Putamen (tissue), 1 donor: ENCODE measurements around the gene TCERG1L.

ENCODE experiments used
- DNase-seq: peaks from one replicate; pipeline ENCODE4 v3.0.0-alpha.2; 2016; ENCODE audit warnings: low spot score

Gene TCERG1L

GRCh38 chr10:131270461-131271190 is 40.9 kb downstream of the TCERG1L start:
- no peak for DNase-seq

- no peak for DNase-seq
Measured at GRCh38 chr10:131269776-131270460, 41.6 kb downstream of the TCERG1L start.

- DNase-seq = no peak
Measured at GRCh38 chr10:131267814-131268095, 43.8 kb downstream of the TCERG1L start.

- DNase-seq = no peak
Measured at GRCh38 chr10:131266936-131267813, 44.3 kb downstream of the TCERG1L start.

GRCh38 chr10:131264110-131264788 is 47.3 kb downstream of the TCERG1L start:
- no peak for DNase-seq

GRCh38 chr10:131261890-131262475 is 49.5 kb downstream of the TCERG1L start:
- no peak for DNase-seq

GRCh38 chr10:131260452-131261211 is 50.9 kb downstream of the TCERG1L start:
- DNase-seq = no peak

GRCh38 chr10:131260031-131260430 is 51.5 kb downstream of the TCERG1L start:
- no peak for DNase-seq

- DNase-seq = no peak
Measured at GRCh38 chr10:131259535-131259934, 52.0 kb downstream of the TCERG1L start.

GRCh38 chr10:131258256-131258655 is 53.3 kb downstream of the TCERG1L start:
- DNase-seq = no peak

GRCh38 chr10:131257027-131257426 is 54.5 kb downstream of the TCERG1L start:
- no peak for DNase-seq

GRCh38 chr10:131254859-131255252 is 56.7 kb downstream of the TCERG1L start:
- DNase-seq = no peak

- no peak for DNase-seq
Measured at GRCh38 chr10:131253931-131254858, 57.3 kb downstream of the TCERG1L start.

GRCh38 chr10:131252567-131253276 is 58.8 kb downstream of the TCERG1L start:
- DNase-seq = no peak

GRCh38 chr10:131251146-131251541 is 60.4 kb downstream of the TCERG1L start:
- DNase-seq = no peak

- DNase-seq = no peak
Measured at GRCh38 chr10:131250454-131251145, 60.9 kb downstream of the TCERG1L start.

GRCh38 chr10:131249955-131250344 is 61.6 kb downstream of the TCERG1L start:
- DNase-seq = no peak

- DNase-seq = no peak
Measured at GRCh38 chr10:131249238-131249954, 62.1 kb downstream of the TCERG1L start.
